LNCaP clone FGC (cell line): ENCODE data around the gene HIPK2.

Experiments
- DNase-seq: peaks from one replicate; pipeline ENCODE4 v3.0.0-alpha.2; 2011; ENCODE audit warnings: low read depth
- H3K4me3 ChIP-seq: 2 replicates; pipeline ENCODE4 v1.5.1; 2011; ENCODE audit warnings: mild to moderate bottlenecking, low read depth, low read length, control low read depth
- CTCF ChIP-seq: IDR thresholded peaks from 2 replicates; pipeline ENCODE4 v1.5.1; 2012; ENCODE audit warnings: mild to moderate bottlenecking; ENCODE audit not compliant: control insufficient read depth, insufficient read depth; ENCODE audit errors: extremely low read depth

The HIPK2 gene

GRCh38 chr7:139566075-139566474 is 211.7 kb downstream of the HIPK2 start:
- H3K4me3 ChIP-seq: no peak overlapping the region
- no peak for DNase-seq
- no peak for TF ChIP-seq CTCF

GRCh38 chr7:139563856-139564255 is 213.9 kb downstream of the HIPK2 start:
- TF ChIP-seq CTCF: no peak
- DNase-seq: no peak

GRCh38 chr7:139562961-139563565 is 214.7 kb downstream of the HIPK2 start:
- no peak overlapping the region for H3K4me3 ChIP-seq
- no peak for DNase-seq
- TF ChIP-seq CTCF: no peak

More at GRCh38 chr7:139563856-139564255, 213.9 kb downstream of the HIPK2 start:
- H3K4me3 ChIP-seq: no peak overlapping the region

- no peak overlapping the region for H3K4me3 ChIP-seq
- DNase-seq: no peak
- TF ChIP-seq CTCF: no peak
Measured at GRCh38 chr7:139562491-139562890, 215.3 kb downstream of the HIPK2 start.

GRCh38 chr7:139560678-139561077 is 217.1 kb downstream of the HIPK2 start:
- no peak overlapping the region for H3K4me3 ChIP-seq
- no peak for TF ChIP-seq CTCF
- no peak for DNase-seq

- H3K4me3 ChIP-seq: no peak overlapping the region
- DNase-seq: no peak
- TF ChIP-seq CTCF: no peak
Measured at GRCh38 chr7:139560199-139560598, 217.6 kb downstream of the HIPK2 start.
